NCI-H1105 treated with DMSO at 0.1 percent for 48 hours (cell line): ENCODE data around the gene CLEC14A.

Experiments used
- DNase-seq: peaks from one replicate; lab custom pipeline; 2025; lab: John Stamatoyannopoulos, UW

The CLEC14A gene

DNA sequence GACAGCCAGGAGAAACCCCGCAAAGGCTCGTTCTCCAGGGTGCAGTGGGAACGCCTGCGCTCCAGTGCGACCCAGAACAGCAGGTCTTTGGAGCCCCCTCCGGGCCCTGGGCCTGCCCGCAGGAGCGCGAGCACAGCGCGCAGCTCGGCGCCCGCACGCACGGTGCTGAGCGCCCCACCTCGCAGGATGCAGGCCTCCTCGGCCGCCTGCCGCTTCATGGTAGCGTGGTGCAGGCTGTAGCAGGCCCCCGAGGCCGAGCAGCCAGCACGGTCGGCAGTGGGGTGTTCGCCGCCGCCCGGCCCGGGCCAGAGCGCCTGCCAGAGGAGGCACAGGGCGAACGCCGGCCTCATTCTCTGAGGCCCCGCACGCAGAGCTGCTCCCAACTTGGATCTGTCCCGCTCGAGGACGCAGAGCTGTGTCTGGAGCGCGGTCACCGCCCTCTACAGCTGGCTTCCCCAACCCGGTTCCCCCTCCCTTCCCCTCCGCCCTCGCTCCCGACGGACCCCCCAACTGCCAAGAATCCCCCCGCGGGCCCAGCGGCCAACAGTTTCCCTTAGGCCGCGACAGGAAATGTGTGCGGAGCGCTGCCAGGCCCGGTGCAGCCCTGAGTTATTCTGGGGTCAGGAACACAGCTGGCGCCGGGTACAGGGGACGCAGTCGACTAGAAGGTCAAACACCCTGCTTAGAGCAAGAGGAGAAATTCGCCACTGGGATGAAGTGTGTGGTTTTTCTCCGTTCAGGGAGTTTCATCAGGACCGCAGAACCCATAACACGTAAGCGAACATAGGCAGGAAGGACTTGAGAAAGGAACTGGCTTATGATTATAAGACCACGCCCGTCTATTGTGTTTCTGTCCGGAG is at the start of gene CLEC14A:
TSS of gene CLEC14A (minus strand) at position 421 of the 860 bp plus-strand sequence. CDS start at position 350, 71 bp downstream.
- no peak for DNase-seq

GRCh38 chr14:38302966-38303365 is 47.1 kb upstream of the CLEC14A start:
- no peak for DNase-seq

DNA sequence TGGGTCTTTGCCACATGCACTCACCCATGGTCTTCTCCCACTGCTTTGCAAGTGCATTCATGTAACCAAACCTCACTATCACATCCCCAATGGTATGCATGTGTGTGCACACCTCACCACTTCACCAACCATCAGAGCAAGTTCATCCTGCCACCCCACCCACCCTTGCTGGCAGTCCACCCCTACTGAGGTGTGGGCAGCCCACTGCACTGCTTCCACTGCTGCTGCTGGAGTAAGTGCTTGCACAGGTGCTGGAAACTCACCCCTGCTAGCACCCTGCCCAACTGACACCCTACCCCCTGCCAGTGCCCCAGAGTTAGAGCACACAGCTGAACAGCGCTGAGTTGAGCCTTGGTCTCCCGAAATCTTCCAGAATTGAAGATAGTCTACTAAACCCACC is 46.1 kb upstream of the CLEC14A start:
- no peak for DNase-seq

DNA sequence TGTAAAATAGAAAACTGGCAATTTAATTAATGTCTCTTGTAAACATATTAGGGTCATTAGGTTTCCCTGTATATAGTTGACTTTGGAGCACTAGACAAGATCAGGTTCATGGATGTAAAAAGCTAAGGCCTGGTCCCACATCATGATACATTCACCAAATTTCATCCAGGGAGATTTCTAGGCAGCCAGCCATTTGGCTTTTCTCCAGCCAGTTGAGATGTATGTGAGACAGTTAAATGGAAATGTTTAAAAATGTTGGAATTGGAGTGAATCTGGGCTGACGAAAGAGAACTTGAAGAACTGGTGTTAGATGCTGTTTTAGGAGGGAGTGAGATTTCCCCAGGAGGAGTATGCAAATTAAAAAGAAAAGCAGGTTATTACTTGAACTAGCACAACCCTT is 41.8 kb upstream of the CLEC14A start:
- DNase-seq, result peak; percentile 32

DNA sequence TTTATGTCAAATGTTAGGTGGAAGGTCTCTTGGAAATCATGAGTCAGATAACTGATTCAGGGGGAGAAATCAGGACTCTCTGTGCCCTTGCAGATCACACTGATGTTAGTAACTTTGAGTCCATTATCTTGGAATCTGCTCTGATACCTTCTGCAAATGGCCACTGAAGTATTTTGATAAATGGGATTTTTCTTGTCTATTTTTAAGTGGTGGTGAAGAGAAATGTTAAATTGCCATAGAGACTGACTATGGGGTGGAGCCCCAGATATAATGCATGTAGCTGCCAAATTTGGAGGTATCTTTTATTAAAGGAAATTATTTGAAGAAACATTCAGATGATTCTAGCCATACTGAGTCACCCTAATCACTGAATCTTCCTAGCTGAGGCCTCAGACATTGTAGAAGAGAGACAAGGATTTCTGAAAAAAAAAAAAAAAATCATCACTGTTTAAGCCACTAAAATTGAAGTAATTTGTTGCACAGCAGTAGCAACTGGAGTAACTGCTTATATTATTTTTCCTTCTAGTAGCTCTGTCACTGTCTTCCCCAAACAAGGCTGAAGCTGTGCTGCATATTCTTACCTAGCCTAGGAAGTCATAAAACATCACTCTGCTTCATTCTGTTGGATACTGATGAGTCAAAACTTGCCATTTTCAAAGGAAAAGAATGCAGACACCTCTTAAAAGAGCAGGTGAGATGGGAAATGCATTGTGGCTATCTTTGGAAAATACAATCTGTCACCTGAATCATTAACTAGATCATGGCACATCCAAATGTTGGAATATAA is 36.0 kb upstream of the CLEC14A start:
- no peak for DNase-seq

- DNase-seq, result no peak
These were observed 34.8 kb upstream of the CLEC14A start for GRCh38 chr14:38290601-38291188.

DNA sequence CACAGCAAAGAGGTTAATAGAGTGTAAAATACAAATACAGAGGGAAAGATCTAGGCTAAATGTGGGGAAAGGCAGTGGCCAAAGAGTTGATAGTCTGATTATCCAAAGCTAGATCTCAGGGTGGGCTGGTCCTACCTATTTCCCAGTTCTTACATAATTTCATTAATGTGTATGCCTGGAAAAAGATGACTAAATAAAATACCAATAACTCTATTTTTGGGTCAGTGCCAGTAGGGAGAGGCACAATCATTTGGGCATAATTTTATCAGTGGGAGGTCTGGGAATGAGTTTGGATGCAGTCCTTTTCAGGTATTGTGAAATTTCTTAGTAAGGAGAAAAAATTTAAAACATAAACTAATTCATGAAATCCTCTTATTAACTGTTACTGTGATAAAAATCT is 30.6 kb upstream of the CLEC14A start:
- no peak for DNase-seq

- DNase-seq, result no peak
These were observed 30.1 kb upstream of the CLEC14A start for GRCh38 chr14:38285962-38286361.

DNA sequence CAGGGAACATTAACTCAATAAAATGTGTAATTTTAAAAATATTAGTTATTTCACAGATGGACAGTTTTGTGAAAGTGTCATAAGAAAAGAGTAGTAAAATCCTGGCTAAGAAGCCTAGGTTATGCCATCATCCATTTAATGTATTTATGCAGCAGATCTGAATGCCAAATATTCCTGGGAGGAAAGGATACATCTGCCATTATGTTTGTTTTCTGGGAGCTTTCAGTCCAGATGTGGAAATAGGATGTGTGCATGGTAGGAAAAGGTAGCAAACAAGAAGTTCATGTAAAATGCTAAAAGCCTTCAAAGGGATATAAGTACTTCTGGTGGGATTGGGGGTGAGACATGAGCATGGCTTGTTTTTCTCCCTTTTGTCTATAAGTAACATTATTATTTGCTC is 27.0 kb upstream of the CLEC14A start:
- DNase-seq, result no peak

DNA sequence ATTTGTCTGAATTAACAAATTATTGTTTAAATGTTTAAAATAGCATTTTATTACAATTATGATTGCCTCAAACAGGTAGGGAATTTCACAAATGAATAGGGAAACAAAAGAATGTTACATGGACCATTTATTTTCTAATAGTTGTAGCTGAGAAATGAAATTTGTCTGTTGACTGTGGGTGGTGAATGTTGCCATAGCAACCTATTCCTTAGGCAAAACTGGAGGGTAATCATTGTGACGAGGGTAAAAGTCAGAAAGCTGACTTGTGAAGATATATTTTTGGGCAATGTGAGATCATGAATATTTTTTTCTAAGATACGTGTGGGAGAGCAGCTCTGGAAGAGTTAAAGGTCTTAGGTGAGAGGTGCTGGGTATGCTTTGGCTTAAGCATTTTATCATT is 24.2 kb upstream of the CLEC14A start:
- DNase-seq, result peak; percentile 13

GRCh38 chr14:38279572-38279971 is 23.7 kb upstream of the CLEC14A start:
- DNase-seq, result peak; percentile 25

DNA sequence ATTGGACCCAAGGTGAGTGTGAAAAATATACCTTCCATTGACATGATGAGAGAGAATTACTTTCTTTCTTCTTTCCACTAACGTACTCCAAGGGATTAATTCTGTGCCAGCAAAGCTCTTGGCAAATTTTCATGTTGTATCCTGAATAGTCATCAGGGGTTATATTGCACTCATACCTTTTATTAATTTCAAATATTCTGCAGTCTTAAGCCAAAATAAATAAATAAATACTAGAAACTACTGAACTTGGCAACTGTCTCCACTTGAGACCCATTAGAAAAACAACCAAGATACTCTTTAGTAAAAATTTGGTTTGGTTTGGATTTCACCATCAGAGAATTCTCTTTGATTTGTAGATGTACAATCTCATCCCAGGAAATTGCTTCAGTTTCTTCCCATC is 22.1 kb upstream of the CLEC14A start:
- peak; percentile 91 for DNase-seq

DNA sequence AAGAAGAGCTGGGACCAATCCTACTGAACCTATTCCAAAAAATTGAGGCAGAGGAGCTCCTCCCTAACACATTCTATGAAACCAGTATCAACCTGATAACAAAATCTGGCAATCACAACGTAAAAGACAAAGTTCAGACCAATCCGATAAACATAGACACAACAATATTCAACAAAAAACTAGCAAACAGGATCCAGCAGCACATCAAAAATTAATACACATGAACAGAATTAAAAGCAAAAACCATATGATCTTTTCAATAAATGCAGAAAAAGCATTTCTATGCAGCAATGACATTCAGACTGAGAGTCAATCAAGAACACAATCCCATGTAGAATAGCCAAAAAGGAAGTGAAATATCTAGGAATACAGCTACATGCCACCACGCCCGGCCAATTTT is 7.0 kb upstream of the CLEC14A start:
- no peak for DNase-seq

DNA sequence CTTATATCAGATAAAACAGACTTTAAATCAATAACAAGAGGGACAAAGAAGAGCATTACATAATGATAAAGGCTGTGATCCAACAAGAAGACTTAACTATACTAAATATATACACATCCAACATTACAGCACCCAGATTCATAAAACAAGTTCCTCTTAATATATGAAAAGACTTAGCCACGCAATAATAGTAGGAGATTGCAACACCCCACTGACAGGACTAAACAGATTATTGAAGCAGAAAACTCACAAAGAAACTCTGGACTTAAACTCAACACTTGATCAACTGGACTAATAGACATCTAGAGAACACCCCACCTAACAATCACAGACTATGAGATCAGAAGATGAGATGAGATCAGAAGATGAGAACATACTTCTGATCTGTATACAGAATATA is 5.7 kb upstream of the CLEC14A start:
- no peak for DNase-seq

DNA sequence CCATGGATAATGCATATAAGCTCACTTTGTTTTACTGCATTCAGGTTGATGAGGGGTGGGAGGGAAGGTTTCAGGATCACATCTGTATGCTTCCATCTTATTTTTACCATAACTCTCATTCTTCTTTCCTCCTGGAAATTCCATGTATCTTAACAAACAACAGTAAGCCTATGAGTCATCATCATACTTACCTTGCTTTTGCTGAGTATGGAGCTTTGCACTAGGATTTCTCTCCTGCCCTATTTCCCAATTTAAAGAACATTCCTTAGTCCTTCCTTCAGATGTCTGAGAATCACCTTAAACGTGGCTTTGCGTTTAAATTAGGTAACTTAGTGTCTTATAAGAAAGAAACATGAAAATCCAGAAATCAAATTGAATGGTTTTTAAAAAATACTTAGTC is 1.6 kb upstream of the CLEC14A start:
- no peak for DNase-seq

GRCh38 chr14:38256533-38256840 is 594 bp upstream of the CLEC14A start:
- no peak for DNase-seq

GRCh38 chr14:38255408-38255672 is 553 bp downstream of the CLEC14A start:
- DNase-seq, result no peak

DNA sequence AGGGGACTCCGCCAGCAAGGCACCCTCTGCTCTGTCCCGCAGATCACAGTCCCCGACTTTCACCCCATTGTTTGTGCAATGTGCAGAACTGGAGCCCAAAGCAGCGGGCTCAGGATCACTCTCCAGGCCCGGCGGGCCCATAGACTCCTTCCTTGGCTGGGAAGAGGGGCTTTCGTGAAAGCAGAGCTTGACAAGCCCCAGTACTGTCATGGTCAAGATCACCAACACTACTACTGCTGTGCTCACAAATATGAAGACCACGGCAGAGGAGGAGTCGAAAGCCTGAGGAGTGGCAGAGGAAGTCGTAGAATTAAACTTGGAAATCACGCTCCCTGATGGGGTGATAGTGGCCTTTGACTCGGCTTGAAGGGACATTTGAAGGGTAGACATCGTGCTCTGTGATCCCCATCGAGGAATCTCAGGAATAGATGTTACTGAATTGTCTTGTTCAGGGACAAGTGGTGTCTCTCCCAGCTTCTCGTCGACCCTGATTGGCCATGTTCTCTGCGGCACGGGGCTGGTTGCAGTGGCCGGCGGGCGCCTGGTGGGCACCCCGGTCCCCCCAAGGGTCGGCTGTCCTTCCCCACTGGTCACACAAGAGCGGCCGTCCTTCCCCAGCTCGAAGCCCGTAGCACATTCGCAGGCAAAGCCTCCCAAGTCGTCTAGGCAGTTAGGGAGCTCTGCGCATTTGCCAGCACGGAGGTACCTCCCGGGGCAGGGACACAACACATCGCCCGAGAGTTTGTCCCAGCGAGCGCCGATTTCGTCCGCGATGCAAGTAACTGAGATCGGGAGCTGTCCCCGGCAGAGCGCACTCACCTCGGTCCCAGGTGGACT is 1.1 kb downstream of the CLEC14A start:
- no peak for DNase-seq

GRCh38 chr14:38253676-38254075 is 2.2 kb downstream of the CLEC14A start:
- DNase-seq, result no peak

GRCh38 chr14:38252066-38252710 is 3.7 kb downstream of the CLEC14A start:
- DNase-seq, result no peak

DNA sequence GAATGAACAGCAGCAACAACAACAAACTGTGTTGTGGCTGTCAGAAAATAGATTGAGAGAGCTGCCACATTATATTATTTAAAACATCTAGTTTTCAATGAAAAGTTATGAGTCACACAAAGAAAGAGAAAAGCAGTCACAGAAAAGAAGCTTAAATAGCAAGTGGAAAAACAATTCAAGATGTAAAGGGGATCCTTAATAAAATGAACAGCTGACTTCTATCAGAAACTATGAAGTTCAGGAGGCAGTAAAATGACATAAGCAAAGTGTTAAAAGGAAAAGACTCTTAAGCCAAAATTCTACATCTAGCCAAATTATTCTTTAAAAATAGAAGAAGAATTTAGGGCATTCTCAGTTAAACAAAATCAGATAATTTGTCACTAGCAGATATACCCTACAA is 5.6 kb downstream of the CLEC14A start:
- DNase-seq, result no peak
